Muscle of arm (tissue), 14 donors: Measurements from ENCODE around the gene CCDC43. TPM values are rescaled to one million over a fixed set of nuclear protein-coding genes. Genes with fewer than 3 reads are reported as not detected.
"Not testable (repeated sequence)": the region's sequence is repeated elsewhere in the genome, so short reads cannot be mapped to it uniquely, and the experiment has no call there.

Experiments used
- DNase-seq: peaks from one replicate; pipeline ENCODE4 v3.0.0-alpha.2; 2013
- long read RNA-seq, 11 donors: transcript quantifications; one replicate each; lab custom pipeline, GENCODE V29; 2026
- polyA plus RNA-seq, 12 donors: library from polyadenylated mRNA; unstranded; fragments of 120-200 nt; gene quantifications; one replicate each; pipeline ENCODE4 v1.2.1, GENCODE V29; 2013; ENCODE audit not compliant: insufficient read length in 12 of 12

Gene CCDC43
- 10 to 100 TPM in 11 of 12 donors, not detected in 1; 29.0 to 41.6 (median 33.8) TPM for polyA plus RNA-seq
- long read RNA-seq, donor 1, transcript CCDC43-201 (5 exons, 2,082 nt) = major isoform, 8 of 9 reads
- long read RNA-seq, donor 1, partial matches to known transcripts = 0 of 9 reads
- long read RNA-seq, donor 1, other reads (novel, unspliced or antisense) = 0 of 9 reads
- long read RNA-seq, donor 2, transcript CCDC43-201 (5 exons, 2,082 nt) = major isoform, 12 of 14 reads
- long read RNA-seq, donor 2, partial matches to known transcripts = 0 of 14 reads
- long read RNA-seq, donor 2, other reads (novel, unspliced or antisense) = 0 of 14 reads
- long read RNA-seq, donor 3, partial matches to known transcripts = 0 of 5 reads
- long read RNA-seq, donor 3, other reads (novel, unspliced or antisense) = 0 of 5 reads
- long read RNA-seq, donor 4, transcript CCDC43-201 (5 exons, 2,082 nt) = major isoform, 6 of 6 reads
- long read RNA-seq, donor 4, partial matches to known transcripts = 0 of 6 reads
- long read RNA-seq, donor 4, other reads (novel, unspliced or antisense) = 0 of 6 reads
- long read RNA-seq, donor 5, transcript CCDC43-201 (5 exons, 2,082 nt) = major isoform, 14 of 19 reads
- long read RNA-seq, donor 5, partial matches to known transcripts = 0 of 19 reads
- long read RNA-seq, donor 5, other reads (novel, unspliced or antisense) = 0 of 19 reads
- long read RNA-seq, donor 6, partial matches to known transcripts = 0 of 5 reads
- long read RNA-seq, donor 6, other reads (novel, unspliced or antisense) = 0 of 5 reads
- long read RNA-seq, donor 7, partial matches to known transcripts = 0 of 6 reads
- long read RNA-seq, donor 7, other reads (novel, unspliced or antisense) = 0 of 6 reads
- long read RNA-seq, donor 8, transcript CCDC43-201 (5 exons, 2,082 nt) = major isoform, 14 of 19 reads
- long read RNA-seq, donor 8, partial matches to known transcripts = 0 of 19 reads
- long read RNA-seq, donor 8, other reads (novel, unspliced or antisense) = 0 of 19 reads
- long read RNA-seq, donor 9, transcript CCDC43-201 (5 exons, 2,082 nt) = major isoform, 7 of 9 reads
- long read RNA-seq, donor 9, partial matches to known transcripts = 0 of 9 reads
- long read RNA-seq, donor 9, other reads (novel, unspliced or antisense) = 0 of 9 reads
- long read RNA-seq, donor 10, transcript CCDC43-201 (5 exons, 2,082 nt) = major isoform, 16 of 19 reads
- long read RNA-seq, donor 10, partial matches to known transcripts = 0 of 19 reads
- long read RNA-seq, donor 10, other reads (novel, unspliced or antisense) = 0 of 19 reads
- long read RNA-seq, donor 11, transcript CCDC43-201 (5 exons, 2,082 nt) = major isoform, 7 of 11 reads
- long read RNA-seq, donor 11, partial matches to known transcripts = 0 of 11 reads
- long read RNA-seq, donor 11, other reads (novel, unspliced or antisense) = 0 of 11 reads

GRCh38 chr17:44689477-44690217 is at the start of gene CCDC43:
TSS of gene CCDC43 (minus strand) at chr17:44689776. CDS start at chr17:44689753, 23 bp downstream.
- peak; percentile 93 for DNase-seq

GRCh38 chr17:44738214-44738906 is 48.8 kb upstream of the CCDC43 start:
- no peak for DNase-seq

- DNase-seq = no peak
These were observed 47.1 kb upstream of the CCDC43 start for GRCh38 chr17:44736551-44737240.

- DNase-seq = no peak
These were observed 44.7 kb upstream of the CCDC43 start for GRCh38 chr17:44734272-44734671.

- no peak for DNase-seq
These were observed 44.2 kb upstream of the CCDC43 start for GRCh38 chr17:44733753-44734152.

- not testable (repeated sequence) for DNase-seq
These were observed 36.5 kb upstream of the CCDC43 start for GRCh38 chr17:44726121-44726520.

- no peak for DNase-seq
These were observed 32.7 kb upstream of the CCDC43 start for GRCh38 chr17:44722254-44722653.

GRCh38 chr17:44719444-44719843 is 29.9 kb upstream of the CCDC43 start:
- DNase-seq = no peak

- peak; percentile 97 for DNase-seq
These were observed 19.1 kb upstream of the CCDC43 start, which contains the start of gene DBF4B for GRCh38 chr17:44708401-44709263. TSS of gene DBF4B (plus strand) at chr17:44708665. CDS start at chr17:44708821, 156 bp downstream.

- no peak for DNase-seq
These were observed 18.3 kb upstream of the CCDC43 start for GRCh38 chr17:44707755-44708400.

- DNase-seq = not testable (repeated sequence)
These were observed 10.7 kb upstream of the CCDC43 start for GRCh38 chr17:44700288-44700687.

GRCh38 chr17:44693609-44694008 is 4.0 kb upstream of the CCDC43 start:
- no peak for DNase-seq

- DNase-seq = not testable (repeated sequence)
These were observed 1.2 kb upstream of the CCDC43 start for GRCh38 chr17:44690746-44691306.

GRCh38 chr17:44688675-44689476 is 700 bp downstream of the CCDC43 start:
- no peak for DNase-seq

- DNase-seq = no peak
These were observed 1.4 kb downstream of the CCDC43 start for GRCh38 chr17:44688200-44688599.

- DNase-seq = peak; percentile 41
These were observed 1.8 kb downstream of the CCDC43 start for GRCh38 chr17:44687756-44688155.
